ENCODE results near the gene FLT1.

The FLT1 gene

GRCh38 chr13:28477709-28477973, 17.3 kb downstream of the FLT1 start:
- Histone ChIP-seq H3K4me3 (replicated peaks; ENCODE audit: insufficient read depth, low read length) (no peak overlapping the region), H3K27ac (replicated peaks) (no peak overlapping the region), H3K27me3 (ENCODE audit: insufficient read depth, poor library complexity, severe bottlenecking) (peaks cover 28% of the 10 kb centered on the region)
- no peak for TF ChIP-seq GABPA (IDR thresholded peaks at IDR 0.05; ENCODE audit: low read depth)
- TF ChIP-seq, protein P1, sequence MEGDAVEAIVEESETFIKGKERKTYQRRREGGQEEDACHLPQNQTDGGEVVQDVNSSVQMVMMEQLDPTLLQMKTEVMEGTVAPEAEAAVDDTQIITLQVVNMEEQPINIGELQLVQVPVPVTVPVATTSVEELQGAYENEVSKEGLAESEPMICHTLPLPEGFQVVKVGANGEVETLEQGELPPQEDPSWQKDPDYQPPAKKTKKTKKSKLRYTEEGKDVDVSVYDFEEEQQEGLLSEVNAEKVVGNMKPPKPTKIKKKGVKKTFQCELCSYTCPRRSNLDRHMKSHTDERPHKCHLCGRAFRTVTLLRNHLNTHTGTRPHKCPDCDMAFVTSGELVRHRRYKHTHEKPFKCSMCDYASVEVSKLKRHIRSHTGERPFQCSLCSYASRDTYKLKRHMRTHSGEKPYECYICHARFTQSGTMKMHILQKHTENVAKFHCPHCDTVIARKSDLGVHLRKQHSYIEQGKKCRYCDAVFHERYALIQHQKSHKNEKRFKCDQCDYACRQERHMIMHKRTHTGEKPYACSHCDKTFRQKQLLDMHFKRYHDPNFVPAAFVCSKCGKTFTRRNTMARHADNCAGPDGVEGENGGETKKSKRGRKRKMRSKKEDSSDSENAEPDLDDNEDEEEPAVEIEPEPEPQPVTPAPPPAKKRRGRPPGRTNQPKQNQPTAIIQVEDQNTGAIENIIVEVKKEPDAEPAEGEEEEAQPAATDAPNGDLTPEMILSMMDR (IDR thresholded peaks at IDR 0.05; ENCODE audit: insufficient read depth, low read length): no peak
- TF ChIP-seq POLR2AphosphoS5 (IDR thresholded peaks at IDR 0.05; ENCODE audit: low read depth): no peak
- TF ChIP-seq, protein P2, sequence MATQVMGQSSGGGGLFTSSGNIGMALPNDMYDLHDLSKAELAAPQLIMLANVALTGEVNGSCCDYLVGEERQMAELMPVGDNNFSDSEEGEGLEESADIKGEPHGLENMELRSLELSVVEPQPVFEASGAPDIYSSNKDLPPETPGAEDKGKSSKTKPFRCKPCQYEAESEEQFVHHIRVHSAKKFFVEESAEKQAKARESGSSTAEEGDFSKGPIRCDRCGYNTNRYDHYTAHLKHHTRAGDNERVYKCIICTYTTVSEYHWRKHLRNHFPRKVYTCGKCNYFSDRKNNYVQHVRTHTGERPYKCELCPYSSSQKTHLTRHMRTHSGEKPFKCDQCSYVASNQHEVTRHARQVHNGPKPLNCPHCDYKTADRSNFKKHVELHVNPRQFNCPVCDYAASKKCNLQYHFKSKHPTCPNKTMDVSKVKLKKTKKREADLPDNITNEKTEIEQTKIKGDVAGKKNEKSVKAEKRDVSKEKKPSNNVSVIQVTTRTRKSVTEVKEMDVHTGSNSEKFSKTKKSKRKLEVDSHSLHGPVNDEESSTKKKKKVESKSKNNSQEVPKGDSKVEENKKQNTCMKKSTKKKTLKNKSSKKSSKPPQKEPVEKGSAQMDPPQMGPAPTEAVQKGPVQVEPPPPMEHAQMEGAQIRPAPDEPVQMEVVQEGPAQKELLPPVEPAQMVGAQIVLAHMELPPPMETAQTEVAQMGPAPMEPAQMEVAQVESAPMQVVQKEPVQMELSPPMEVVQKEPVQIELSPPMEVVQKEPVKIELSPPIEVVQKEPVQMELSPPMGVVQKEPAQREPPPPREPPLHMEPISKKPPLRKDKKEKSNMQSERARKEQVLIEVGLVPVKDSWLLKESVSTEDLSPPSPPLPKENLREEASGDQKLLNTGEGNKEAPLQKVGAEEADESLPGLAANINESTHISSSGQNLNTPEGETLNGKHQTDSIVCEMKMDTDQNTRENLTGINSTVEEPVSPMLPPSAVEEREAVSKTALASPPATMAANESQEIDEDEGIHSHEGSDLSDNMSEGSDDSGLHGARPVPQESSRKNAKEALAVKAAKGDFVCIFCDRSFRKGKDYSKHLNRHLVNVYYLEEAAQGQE (IDR thresholded peaks at IDR 0.05; ENCODE audit: insufficient replicate concordance, low read depth): no peak
- no peak for TF ChIP-seq SPI1 (IDR thresholded peaks at IDR 0.05; ENCODE audit: borderline replicate concordance, low read depth)
- DNase-seq (ENCODE audit: low read depth in 1 of 2, low spot score in 1 of 2): no peak

DNA sequence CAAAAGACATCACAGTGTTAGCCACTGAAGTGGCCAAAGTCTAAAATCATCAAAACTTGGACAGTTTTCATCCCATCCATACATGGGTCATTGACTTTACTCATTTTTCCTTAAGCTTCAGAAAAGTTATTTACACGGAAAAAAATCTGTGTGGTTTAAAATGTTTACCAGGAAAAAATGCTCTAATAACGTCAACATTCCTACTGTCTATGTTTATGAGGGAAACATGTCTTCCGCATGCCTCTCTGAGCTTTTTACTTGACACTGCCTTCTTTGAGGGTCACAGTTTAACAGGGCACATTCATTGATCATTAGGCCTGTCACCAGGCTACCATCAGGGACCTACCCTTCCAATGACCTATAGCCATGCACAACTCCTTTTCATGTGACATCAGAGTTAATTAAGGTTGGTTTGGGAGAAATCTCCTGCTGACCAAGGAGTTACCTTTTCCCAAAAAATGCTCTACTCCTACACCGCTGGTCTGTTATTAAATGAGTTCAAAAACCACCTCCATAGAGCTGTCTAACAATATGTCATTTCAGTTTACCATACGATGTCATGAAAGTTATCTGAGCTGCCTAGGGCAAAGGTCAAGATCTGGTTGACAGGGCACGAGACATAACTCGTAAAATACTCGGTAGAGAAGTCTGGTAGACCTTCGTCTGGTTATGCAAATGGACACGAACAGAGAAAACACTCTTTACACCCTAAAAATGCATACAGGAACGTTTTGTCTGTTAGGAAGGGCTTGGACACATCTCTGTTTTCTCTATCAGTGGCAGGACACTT, 17.8 kb downstream of the FLT1 start:
- H3K27ac ChIP-seq (replicated peaks): no peak overlapping the region
- DNase-seq (ENCODE audit: low read depth in 1 of 2, low spot score in 1 of 2): no peak
- no peak overlapping the region for H3K4me3 ChIP-seq (replicated peaks; ENCODE audit: insufficient read depth, low read length)
- H3K27me3 ChIP-seq (ENCODE audit: insufficient read depth, poor library complexity, severe bottlenecking): peaks cover 25% of the 10 kb centered on the region
- no peak for TF ChIP-seq SPI1 (IDR thresholded peaks at IDR 0.05; ENCODE audit: borderline replicate concordance, low read depth)
- TF ChIP-seq, protein P1 (IDR thresholded peaks at IDR 0.05; ENCODE audit: insufficient read depth, low read length): no peak
- TF ChIP-seq GABPA (IDR thresholded peaks at IDR 0.05; ENCODE audit: low read depth): no peak
- TF ChIP-seq, protein P2 (IDR thresholded peaks at IDR 0.05; ENCODE audit: insufficient replicate concordance, low read depth): no peak
- TF ChIP-seq POLR2AphosphoS5 (IDR thresholded peaks at IDR 0.05; ENCODE audit: low read depth): no peak

GRCh38 chr13:28475916-28476725, 18.8 kb downstream of the FLT1 start:
- DNase-seq (ENCODE audit: low read depth in 1 of 2, low spot score in 1 of 2): no peak
- no peak overlapping the region for H3K4me3 ChIP-seq (replicated peaks; ENCODE audit: insufficient read depth, low read length)
- no peak overlapping the region for H3K27ac ChIP-seq (replicated peaks)
- H3K27me3 ChIP-seq (ENCODE audit: insufficient read depth, poor library complexity, severe bottlenecking): peaks cover 25% of the 10 kb centered on the region
- TF ChIP-seq, protein P1 (IDR thresholded peaks at IDR 0.05; ENCODE audit: insufficient read depth, low read length): no peak
- TF ChIP-seq, protein P2 (IDR thresholded peaks at IDR 0.05; ENCODE audit: insufficient replicate concordance, low read depth): peak; percentile 21

All from HL-60 (cell line).